Tongue (tissue), 2 donors: Measurements from ENCODE around the gene DDA1. TPM values are rescaled to one million over a fixed set of nuclear protein-coding genes. Genes with fewer than 3 reads are reported as not detected.

ENCODE experiments used
- DNase-seq: peaks from one replicate; pipeline ENCODE4 v3.0.0-alpha.2; 2015
- total RNA-seq: library from RNA; depleted of rRNA; stranded (reverse); fragments of >200 nt; gene quantifications from one replicate; pipeline ENCODE4 v1.2.3, GENCODE V29; 2014

The DDA1 gene
- total RNA-seq, 1 donor from 2014 or later, result 7.6 TPM

DNA sequence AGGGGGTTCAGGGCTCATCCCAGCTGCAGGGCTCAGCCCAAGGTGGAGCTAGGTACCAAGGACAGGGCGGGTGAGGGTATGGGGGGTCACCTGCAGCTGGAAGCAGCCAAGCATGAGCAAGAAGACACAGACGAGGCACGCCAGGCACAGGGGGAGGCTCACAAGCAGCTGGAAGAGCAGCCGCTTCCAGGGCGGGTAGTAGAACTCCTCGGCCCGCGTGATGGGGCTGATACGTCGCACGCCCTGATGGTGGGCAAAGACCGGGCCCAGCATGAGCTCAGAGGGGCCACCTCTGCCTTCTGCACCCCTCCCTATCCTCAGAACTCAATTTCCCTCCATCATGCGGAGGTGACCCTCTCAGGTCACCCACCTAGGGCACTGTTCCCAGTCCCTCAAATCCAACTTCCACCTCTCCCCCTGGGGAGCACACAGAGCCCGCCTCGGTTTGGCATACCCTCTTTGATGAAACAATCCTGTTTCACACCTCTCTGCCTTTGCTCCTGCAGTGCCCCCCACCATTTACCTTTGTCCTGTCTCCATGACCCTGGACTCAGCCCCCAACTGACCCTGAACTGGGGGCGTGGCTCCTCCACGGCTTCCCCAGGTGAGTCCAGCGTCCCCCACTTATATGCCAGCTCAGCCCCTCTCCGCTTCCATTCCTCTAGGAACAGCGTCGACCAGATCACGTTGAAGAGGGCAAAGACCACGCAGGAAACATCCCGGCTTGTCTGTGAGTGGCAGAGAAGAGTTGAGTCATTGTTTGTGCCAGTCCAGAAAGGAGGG lies 21.1 kb downstream of the DDA1 start:
- no peak for DNase-seq

- no peak for DNase-seq
Measured at GRCh38 chr19:17331045-17331558, 21.7 kb downstream of the DDA1 start.

DNA sequence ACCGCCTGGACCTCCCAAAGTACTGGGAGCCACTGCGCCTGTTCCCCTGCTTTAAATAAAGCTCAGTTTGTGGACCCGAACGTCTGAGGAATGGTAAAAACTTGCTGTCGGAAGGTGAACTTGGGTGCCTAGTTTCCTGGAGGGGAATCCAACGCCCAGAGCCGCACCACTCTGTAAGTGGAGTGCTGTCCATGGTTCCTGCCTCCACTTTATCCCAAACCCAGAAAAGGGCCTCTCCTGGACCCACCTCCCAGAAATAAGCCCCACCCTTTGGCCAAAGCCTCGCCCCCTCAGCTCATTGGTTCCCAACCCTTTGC lies 23.0 kb downstream of the DDA1 start:
- DNase-seq, result no peak

DNA sequence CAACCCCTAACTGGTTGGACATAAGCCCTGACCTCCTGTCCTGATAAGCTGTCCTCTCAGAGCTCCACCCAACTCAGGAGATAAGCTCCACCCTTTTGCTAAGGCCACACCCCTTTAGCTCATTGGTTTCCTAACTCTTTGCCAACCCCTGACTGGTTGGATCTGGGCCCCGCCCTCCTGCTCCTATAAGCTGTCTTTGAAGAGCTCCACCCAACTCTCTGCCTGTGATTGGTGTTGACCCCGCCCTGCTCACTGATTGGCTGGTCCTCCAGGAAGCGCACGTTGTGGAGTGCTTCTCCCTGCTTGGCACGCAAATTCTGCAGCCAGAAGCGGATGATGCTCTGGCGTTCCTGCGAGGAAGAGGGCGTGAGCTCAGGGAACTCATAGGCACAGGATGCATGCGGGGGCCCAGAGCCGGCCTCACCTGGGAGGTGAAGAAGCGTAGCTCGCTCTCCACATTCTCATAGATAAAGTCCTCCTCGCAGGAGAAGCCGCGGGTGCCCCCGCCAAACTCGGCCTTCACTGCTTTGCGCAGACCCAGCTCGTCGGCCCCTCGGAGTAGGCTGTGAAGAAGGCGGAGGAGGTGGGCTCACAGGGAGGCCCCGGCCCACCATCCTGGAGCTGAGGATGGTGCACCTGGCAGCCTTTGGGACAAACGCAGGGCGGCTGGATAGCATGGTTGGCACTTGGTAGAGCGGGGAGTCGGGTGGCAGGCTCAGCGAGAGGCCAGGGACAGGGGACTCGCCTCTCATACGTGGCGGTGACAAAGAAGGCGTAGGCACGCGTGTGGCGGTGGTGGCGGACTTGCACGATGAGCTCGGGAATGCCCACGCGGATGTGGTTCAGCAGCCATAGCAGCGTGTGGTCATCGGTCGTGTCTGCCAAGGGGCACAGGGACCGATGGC lies 23.6 kb downstream of the DDA1 start:
- no peak for DNase-seq

DNA sequence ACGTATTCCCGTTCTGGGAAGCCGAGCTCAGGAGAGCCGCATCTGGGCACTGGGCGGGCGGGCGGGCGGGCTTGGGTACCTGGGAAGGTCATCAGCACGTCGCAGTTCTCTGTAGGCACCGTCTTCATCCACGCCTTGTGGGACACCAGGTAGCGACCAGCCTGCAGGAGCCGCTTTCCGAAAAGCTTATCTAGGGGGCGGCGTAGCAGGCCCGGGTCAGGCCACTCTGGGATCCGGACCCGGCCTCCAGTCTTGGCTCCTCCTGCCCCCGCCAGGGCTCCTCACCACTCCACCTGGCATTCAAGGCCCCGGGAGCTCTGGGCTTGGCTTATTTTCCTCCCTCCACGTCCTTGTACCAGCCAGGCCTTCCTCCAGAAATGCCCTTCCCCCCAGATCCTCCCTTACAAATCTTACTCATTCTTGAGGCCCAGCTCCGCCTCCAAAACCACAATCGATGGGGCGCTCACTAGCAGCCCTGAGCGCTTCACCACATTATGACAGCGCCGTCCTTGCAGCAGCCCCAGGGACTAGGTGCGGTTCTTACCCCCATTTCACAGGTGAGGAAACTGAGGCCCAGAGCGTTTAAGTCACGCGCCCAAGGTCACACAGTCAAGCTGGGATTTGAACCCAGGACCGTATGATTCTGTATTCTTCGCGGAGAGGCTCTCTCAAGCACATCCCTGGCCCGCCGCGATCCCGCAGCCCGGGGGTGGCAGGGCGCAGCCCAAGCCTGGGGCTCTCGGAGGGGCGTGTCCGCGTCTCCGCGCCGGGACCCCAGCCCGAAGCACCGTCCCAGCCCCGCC lies 24.4 kb downstream of the DDA1 start:
- no peak for DNase-seq

DNA sequence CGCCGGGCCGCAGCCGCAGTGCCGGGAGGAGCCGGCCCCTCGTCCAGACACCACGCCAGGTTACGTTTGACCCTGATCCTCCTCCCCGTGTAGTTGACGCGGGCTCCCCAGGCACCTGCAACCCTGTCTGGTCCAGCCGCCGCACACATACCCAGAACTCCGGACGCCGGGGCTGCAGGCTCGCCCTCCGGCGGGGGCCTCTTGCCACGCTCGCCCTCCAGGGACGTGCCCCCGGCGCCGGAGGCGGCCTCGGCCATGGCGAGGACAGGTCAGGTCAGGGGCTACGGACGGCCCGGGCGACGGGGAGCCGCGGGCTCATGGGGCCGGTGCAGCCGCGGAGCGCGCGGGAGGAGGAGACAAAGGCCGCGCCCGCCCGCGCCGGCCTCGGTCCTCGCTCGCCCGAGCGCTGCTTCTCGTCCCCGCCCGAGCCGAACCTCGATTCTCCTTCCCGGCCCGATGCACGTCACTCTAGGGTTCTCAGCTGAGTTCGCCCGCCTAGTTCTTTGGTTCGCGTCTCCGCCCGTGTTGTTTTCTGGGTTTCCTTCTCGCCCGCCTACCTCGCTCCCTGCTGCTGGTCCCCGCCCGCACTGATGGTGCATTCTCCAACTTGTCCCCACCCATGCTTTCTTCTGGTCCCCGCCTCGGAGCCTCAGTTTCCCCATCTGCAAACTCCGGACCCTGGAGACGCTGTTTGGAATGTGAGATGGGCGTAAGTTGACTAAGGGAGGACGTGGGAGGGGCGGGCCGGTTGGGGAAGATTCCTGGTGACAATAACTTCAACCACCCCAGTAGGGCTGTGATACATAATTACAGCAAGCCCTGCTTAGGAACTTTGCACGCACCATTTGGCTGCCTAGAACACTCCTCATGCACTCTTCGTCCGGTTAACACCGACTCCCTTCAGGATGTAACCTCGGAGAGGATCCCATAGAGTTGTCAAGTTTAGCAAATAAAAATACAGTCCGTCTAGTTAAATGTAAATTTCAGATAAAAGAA lies 25.3 kb downstream of the DDA1 start, which contains the start of gene ANO8:
Gene ANO8 (minus strand): TSS at position 442 of the 996 bp plus-strand sequence. CDS start 185 bp downstream, at position 257.
- DNase-seq, result peak; percentile 98

DNA sequence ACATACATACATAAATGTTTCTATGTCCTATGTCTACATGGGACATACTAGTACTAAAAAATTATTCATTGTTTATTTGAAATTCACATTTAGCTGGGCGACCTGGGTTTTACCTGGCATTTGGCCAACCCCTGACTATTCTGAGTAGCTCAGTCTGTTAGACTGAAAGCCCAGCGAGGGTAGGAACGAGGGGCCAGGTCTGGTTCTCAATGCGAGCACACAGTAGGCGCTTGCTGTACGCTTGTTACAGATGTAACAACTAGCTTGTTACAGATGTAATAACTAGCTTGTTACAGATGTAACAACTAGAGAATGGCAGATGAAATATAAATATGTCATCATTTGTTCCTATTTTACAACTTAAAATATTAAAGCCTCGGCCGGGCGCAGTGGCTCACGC lies 26.2 kb downstream of the DDA1 start:
- DNase-seq, result no peak

DNA sequence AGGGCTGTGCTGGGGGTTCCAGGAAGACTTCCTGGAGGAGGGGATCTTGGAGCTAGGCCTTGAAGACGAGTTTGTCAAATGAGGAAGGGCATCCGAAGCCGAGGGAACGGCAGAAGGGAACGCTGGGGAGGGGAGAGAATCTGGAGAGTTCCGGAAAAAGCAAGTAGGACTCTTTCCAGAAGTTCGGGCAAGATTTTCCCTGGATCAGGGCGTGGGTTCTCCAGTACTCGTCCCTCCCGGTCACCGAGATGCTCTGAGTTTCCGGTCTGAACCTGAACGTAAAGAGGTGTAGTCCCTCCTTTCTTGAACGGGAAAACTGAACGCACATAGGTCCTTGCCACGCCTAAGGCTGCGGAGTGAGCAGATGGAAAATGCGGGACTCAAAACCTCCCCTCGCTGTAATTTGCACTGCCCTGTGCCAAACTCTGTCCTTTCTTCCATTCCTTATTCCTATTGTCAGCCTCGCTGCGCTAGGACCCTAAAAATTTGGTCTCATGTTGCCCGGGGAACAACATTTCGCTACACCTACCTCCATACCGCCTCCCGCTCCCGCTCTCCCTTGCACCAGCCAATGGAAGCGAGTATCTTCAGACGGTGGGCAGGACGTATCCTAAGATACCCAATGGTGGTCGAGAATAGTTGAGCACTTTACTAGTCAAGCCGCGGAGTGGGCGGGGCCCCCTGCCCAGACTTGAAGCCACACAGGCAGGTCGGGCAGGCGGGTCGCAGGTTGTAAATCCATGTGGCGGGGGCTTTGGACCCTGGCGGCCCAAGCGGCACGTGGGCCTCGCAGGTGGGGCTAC lies 27.7 kb downstream of the DDA1 start, which contains the start of gene GTPBP3:
Gene GTPBP3 (plus strand): TSS at position 682 of the 803 bp plus-strand sequence. CDS start 59 bp downstream, at position 741.
- DNase-seq, result peak; percentile 99

DNA sequence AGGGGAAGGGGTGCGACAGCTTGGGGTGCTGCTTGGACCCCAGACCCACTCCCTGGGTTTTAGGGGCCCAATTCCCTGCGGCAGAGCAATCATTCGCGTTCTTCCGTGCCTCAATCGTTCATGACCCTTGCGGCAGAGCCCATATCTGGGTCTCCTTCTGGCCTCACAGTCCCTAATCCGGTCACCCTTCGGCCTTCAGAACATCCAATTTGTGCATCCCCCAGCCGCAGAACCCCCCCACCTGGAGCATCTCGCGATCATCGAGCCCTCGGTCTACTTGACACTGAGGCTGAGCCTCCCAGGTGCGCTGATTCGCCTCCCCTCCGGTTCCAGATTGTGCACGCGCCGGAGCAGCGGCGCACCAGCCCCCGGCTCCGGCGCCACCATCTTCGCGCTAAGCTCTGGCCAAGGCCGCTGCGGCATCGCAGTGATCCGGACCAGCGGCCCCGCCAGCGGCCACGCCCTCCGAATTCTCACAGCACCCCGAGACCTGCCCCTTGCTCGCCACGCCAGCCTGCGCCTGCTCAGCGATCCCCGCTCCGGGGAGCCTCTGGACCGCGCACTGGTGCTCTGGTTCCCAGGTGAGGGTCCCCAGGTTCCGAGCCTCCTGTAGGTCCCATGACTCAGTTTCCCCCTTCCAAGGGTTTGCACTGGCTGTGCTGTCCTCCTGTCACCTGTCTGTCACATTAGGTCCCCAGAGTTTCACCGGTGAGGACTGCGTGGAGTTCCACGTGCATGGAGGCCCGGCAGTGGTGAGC lies 28.5 kb downstream of the DDA1 start:
- no peak for DNase-seq

- no peak for DNase-seq
Measured at GRCh38 chr19:17338433-17339078, 29.2 kb downstream of the DDA1 start.

DNA sequence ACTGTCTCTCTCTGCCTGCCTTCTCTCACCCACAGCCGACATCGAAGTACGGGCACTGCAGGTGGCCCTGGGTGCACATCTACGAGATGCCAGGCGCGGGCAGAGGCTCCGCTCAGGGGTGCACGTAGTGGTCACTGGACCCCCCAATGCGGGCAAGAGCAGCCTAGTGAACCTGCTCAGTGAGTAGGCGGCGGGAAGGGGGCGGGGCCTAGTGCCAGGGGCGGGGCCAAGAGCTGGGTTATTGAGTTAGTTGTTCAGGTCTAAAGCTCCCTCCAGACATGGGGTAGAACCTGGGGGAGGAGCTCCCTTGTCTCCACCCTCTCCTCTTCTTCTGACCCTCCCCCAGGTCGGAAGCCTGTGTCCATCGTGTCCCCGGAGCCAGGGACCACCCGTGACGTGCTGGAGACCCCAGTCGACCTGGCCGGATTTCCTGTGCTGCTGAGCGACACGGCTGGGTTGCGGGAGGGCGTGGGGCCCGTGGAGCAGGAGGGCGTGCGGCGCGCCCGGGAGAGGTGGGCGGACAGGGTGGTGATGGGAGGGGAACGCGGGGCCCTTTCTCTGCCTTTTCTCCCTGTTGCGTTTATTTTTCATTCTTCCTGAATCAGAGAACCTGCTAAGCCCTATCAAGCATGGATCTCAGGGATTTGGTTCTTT lies 29.9 kb downstream of the DDA1 start:
- DNase-seq, result no peak

- no peak for DNase-seq
Measured at GRCh38 chr19:17340302-17340870, 31.0 kb downstream of the DDA1 start.

- DNase-seq, result no peak
Measured at GRCh38 chr19:17340871-17341357, 31.6 kb downstream of the DDA1 start.

DNA sequence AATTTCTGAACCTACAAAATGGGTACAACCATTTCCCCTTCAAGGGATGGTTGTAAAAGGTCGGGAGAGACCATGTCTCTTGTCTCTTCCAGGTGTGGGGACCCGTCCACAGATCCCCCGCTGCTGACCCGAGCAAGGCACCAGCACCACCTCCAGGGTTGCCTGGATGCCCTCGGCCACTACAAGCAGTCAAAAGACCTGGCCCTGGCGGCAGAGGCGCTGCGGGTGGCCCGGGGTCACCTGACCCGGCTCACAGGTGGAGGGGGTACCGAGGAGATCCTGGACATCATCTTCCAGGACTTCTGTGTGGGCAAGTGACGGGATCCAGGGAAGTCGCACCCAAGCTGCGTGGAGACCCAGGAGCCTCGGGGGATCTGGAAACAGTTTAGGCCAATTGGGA lies 32.0 kb downstream of the DDA1 start:
- no peak for DNase-seq

- DNase-seq, result no peak
Measured at GRCh38 chr19:17341845-17342244, 32.5 kb downstream of the DDA1 start.

GRCh38 chr19:17346109-17346671 lies 36.8 kb downstream of the DDA1 start:
- DNase-seq, result peak; percentile 79

- DNase-seq, result no peak
Measured at GRCh38 chr19:17347361-17347760, 38.0 kb downstream of the DDA1 start.
